Adipocyte (in vitro differentiated cells): Measurements from ENCODE around the gene NPS.

ENCODE experiments used
- DNase-seq: peaks from one replicate; pipeline ENCODE4 v3.0.0-alpha.2; 2015; ENCODE audit warnings: low read depth
- H3K27me3 ChIP-seq: replicated peaks from 2 replicates; pipeline ENCODE4 v1.7.0; 2013; ENCODE audit warnings: mild to moderate bottlenecking, low read length, moderate library complexity; ENCODE audit not compliant: control insufficient read depth, insufficient read depth
- H3K36me3 ChIP-seq: 2 replicates; pipeline ENCODE4 v1.7.0; 2013; ENCODE audit warnings: low read length, mild to moderate bottlenecking, moderate library complexity; ENCODE audit not compliant: control insufficient read depth, insufficient read depth, severe bottlenecking
- H3K4me1 ChIP-seq: 2 replicates; pipeline ENCODE4 v1.7.0; 2013; ENCODE audit warnings: mild to moderate bottlenecking, low read length, moderate library complexity; ENCODE audit not compliant: control insufficient read depth, insufficient read depth
- H3K4me3 ChIP-seq: 2 replicates; pipeline ENCODE4 v1.7.0; 2013; ENCODE audit warnings: mild to moderate bottlenecking, low read length, moderate library complexity
- H3K9ac ChIP-seq: 2 replicates; pipeline ENCODE4 v1.7.0; 2013; ENCODE audit warnings: mild to moderate bottlenecking, low read length, moderate library complexity
- H3K9me3 ChIP-seq: 2 replicates; pipeline ENCODE4 v1.7.0; 2013; ENCODE audit warnings: mild to moderate bottlenecking, low read length, moderate library complexity; ENCODE audit not compliant: control insufficient read depth

Gene NPS, protein sequence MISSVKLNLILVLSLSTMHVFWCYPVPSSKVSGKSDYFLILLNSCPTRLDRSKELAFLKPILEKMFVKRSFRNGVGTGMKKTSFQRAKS

DNA sequence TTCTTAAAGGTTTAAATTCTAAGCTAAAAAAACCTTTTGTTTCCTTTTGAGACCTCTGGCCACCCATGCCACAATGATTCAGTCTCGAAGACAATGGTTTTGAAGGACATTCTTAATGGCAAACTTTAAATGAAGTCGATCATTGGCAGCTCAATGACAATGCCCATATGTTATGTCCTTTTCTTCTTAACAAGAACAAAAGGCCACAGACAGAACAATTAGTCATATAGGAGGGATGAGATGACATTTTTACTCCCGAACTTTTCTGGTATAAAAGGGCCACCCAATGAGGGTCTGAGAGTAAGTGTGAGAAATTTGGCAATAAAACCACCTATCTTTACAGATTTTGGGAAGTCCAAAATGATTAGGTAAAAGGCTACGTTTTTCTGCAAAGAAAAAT is at the start of gene NPS:
TSS of gene NPS (plus strand) at position 301 of the 400 bp plus-strand sequence. CDS start at position 361, 60 bp downstream.
- H3K27me3 ChIP-seq = peaks cover 3% of the 10 kb centered on the region
- no peaks in the 10 kb centered on the region for H3K36me3 ChIP-seq
- no peak within 1 kb of the TSS for H3K9ac ChIP-seq
- no peak for DNase-seq
- H3K4me3 ChIP-seq = no peak within 1 kb of the TSS
- peaks cover 28% of the 10 kb centered on the region for H3K9me3 ChIP-seq
- no peaks in the 10 kb centered on the region for H3K4me1 ChIP-seq

DNA sequence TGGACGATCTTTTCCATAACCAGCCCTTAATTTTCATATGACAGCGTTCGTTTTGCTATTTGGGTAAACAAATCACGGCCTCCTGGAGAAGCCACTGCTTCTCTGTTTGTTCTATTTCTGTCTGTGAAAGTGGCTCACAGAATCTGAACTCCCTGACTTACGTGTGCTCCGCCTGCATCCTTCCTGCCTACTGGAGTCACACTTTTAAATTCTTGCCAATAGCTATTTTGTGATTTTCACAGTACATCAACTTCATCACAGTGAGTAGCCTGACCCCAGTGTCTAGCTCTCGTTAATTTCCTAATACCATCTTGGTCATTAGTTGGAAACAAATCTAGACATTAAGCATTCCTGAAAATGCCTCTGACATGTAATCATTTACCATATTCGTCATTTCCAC is 49.0 kb upstream of the NPS start:
- H3K4me1 ChIP-seq = no peaks in the 10 kb centered on the region
- DNase-seq = no peak
- no peaks in the 10 kb centered on the region for H3K9me3 ChIP-seq
- H3K36me3 ChIP-seq = no peaks in the 10 kb centered on the region
- peaks cover 37% of the 10 kb centered on the region for H3K27me3 ChIP-seq
- no peak overlapping the region for H3K9ac ChIP-seq
- H3K4me3 ChIP-seq = no peak overlapping the region

DNA sequence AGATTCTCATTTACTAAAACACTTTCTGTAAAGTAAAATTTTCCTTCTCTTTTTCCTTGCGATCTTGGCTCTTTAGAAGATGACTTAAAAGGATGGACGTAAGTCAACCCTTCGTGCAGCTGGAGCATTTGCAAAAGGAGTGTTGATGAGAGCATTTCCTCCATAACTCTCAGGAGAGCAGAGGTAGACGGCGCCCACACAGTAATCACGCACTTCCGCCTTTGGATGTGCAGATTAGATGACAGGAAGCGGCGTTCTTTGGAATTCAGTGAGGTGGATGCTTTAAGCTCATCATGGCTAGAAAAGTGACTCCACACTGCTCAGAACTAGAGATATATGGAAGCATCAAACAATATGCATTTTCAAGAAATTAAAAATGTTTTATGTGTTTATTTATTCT is 43.0 kb upstream of the NPS start:
- DNase-seq = no peak
- Histone ChIP-seq H3K27me3 (peaks cover 14% of the 10 kb centered on the region), H3K4me3 (no peak overlapping the region)

DNA sequence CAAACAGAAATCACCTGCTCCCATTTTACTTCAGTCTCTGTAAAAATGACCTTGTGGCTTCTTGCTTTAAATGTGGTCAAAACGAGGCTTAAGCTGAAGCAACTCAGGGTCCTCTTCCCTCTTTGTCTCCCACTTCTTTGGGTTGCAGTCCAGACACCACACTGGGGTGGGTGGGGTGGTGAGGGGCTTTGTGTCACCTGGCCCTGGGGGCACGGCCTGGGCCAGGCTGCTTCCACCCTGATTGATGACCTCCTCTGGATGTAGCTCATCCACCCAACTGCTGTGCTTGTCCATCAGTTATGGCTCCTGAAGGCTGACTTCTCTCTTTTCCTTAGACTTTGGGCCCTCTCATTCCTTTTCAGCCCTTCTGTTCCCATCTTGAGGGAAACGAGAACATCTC is 26.8 kb upstream of the NPS start:
- Histone ChIP-seq H3K9ac (no peak overlapping the region), H3K4me1 (no peaks in the 10 kb centered on the region), H3K27me3 (peaks cover 4% of the 10 kb centered on the region), H3K4me3 (no peak overlapping the region), H3K36me3 (no peaks in the 10 kb centered on the region), H3K9me3 (no peaks in the 10 kb centered on the region)
- DNase-seq = no peak

More for the DNA sequence above, 43.0 kb upstream of the NPS start:
- H3K9me3 ChIP-seq = no peaks in the 10 kb centered on the region
- no peaks in the 10 kb centered on the region for H3K36me3 ChIP-seq
- no peak overlapping the region for H3K9ac ChIP-seq
- no peaks in the 10 kb centered on the region for H3K4me1 ChIP-seq

DNA sequence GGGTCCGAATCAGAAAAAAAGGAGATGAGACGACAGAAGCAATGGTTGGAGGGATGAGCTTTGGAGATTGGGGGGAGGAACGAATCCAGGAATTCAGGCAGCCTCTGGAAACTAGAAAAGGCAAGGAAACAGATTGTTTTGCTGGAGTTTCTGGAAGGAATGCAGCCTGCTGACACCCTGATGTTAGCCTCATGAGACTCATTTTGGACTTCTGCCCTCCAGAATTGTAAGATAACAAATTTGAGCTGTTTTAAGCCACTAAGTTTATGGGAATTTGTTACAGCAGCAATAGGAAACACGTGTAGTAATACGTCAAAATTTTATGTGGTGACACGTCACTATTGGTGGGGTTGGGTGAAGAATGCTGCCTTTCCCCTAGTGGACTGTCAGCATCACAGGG is 25.6 kb upstream of the NPS start:
- DNase-seq = no peak
- H3K9ac ChIP-seq = no peak overlapping the region
- no peaks in the 10 kb centered on the region for H3K36me3 ChIP-seq
- H3K27me3 ChIP-seq = peaks cover 9% of the 10 kb centered on the region
- H3K4me3 ChIP-seq = no peak overlapping the region
- H3K4me1 ChIP-seq = no peaks in the 10 kb centered on the region
- no peaks in the 10 kb centered on the region for H3K9me3 ChIP-seq

DNA sequence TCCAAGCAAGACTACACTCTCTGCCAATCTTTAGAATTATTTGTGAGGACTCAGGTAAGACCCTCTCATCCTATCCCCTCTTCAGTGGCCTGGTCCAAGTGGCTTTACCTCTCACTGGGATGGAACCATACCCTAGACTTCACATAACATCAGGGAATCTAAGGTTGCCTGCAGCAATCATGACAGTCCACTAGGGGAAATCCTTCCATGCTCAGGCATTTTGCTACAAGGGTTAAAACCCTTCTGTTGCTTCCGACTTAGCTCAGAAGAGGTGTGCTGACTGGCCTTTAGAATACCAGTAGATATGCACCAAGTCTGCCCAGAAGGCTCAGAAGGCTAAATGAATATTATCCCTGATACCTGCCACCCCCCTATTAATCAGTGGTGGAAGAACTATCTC is 24.9 kb upstream of the NPS start:
- DNase-seq = no peak
- H3K4me3 ChIP-seq = no peak overlapping the region
- peaks cover 12% of the 10 kb centered on the region for H3K27me3 ChIP-seq

DNA sequence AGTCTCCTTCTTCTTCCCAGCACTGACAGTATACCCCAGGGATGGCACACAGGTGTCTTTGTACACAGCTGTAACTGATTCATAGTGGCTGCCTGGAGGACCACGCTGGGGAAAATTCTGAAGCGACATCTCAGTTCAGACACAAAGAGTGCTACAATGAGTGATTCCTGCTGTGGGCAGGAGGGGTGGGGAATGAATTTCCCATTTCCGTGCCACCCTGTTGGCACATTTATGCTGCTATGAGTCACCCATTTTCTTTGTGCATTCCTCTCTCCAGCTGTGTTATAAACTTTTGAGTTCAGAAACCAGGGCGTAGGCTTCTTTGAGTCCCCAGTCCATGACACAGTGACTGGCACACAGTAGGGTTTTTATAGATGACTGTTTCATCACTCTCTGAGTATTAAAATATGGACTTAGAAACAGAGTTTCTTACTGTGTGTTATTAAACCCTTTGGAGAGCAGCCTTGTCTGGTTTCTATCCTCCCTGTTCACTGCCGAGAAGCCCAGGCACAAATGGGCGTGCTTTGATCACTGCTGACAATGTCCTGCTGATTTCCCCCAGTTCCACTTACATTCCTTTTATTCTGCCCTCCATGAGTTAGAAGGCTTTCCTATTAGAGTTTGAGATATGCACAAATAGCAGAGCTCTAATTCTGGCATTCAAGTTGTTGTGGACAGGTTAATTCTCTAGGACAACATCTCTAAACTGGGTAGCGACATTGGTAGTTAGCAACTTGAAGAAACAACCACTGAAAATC is 24.0 kb upstream of the NPS start:
- no peak for DNase-seq
- H3K4me3 ChIP-seq = no peak overlapping the region

More for the DNA sequence above, 24.9 kb upstream of the NPS start:
- Histone ChIP-seq H3K4me1 (no peaks in the 10 kb centered on the region), H3K9ac (no peak overlapping the region), H3K9me3 (no peaks in the 10 kb centered on the region), H3K36me3 (no peaks in the 10 kb centered on the region)

DNA sequence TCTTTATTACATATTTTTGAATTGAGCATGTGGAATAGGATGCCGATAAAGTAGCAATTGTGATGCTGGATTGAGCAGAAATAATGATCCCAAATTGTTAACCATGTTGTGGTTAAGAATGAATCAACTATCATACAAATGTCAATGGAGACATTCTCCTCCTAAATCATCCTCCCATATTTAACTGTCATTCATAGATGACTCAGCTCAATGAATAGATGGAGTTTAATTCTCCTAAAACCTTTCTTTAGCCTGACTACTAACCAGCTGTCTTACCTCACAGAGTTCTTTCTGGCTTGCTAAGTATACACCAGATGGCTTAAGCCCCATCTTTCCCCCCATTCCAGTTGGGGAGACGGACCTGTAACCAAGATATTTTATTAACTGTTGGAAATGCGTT is 23.4 kb upstream of the NPS start:
- H3K4me3 ChIP-seq = no peak overlapping the region
- no peak overlapping the region for H3K9ac ChIP-seq
- no peaks in the 10 kb centered on the region for H3K36me3 ChIP-seq
- H3K27me3 ChIP-seq = peaks cover 13% of the 10 kb centered on the region
- H3K4me1 ChIP-seq = no peaks in the 10 kb centered on the region
- no peaks in the 10 kb centered on the region for H3K9me3 ChIP-seq
- no peak for DNase-seq

More for the DNA sequence above, 24.0 kb upstream of the NPS start:
- Histone ChIP-seq H3K9me3 (no peaks in the 10 kb centered on the region), H3K27me3 (peaks cover 13% of the 10 kb centered on the region), H3K4me1 (no peaks in the 10 kb centered on the region), H3K36me3 (no peaks in the 10 kb centered on the region), H3K9ac (no peak overlapping the region)

DNA sequence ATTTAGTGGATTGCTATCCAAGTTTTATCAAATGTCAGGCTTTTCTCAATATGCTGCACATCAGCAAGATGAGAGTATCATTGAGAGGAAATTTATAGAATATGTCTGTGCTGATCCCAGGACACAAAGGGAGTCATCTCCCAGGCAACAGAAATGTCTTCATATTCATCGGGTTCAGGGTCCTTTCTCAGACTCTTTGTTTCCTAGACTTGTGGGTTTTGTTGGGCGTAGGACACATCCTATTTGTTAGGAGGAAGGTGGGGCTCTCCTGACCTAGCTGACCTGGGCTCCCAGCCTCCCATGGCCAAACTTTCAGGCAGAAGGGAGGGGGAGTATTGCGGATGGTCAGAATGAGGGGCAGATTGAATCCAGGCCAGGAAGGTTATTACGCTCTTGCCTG is 22.9 kb upstream of the NPS start:
- no peak overlapping the region for H3K4me3 ChIP-seq
- no peaks in the 10 kb centered on the region for H3K4me1 ChIP-seq
- no peak for DNase-seq
- H3K27me3 ChIP-seq = peaks cover 13% of the 10 kb centered on the region
- H3K9ac ChIP-seq = no peak overlapping the region
- no peaks in the 10 kb centered on the region for H3K9me3 ChIP-seq
- no peaks in the 10 kb centered on the region for H3K36me3 ChIP-seq

DNA sequence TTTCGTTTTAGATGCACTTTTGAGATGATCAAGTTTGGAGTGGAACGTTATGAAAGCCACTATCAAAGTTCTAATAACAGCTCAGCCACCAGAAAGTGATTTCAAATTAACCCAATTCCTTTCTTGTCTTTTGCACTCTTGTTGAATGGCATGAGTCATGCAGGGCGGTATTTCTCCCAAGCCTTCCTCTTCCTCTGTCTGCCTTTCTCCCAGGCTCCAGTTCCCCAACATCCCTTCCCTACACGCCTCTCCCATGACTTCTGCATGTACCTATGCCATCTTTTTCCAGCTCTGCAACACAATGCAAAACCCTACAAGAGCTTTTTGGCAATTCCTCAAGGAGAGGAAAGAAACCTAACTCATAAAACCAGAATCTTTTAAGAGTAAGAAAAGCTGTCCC is 21.8 kb upstream of the NPS start:
- no peaks in the 10 kb centered on the region for H3K36me3 ChIP-seq
- DNase-seq = no peak
- H3K4me3 ChIP-seq = no peak overlapping the region

DNA sequence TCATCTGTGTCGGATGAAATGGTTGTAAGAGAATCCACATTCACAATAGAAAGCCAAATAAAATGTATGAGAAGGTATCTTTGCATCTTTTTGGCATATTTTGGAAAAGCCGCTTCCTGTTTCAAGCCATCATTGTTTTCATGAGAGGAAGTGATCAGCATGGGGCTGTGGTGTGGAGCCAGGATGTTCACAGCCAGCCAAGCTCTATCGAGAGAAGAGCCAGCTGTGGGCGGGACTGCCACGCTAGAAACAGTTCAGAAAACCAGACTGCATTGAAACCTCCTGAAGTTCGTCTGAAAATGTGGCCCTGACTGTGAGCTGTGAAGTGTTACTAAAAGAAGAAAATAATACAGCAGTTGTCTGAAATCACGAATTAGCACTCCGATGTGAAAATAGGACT is 21.2 kb upstream of the NPS start:
- H3K4me3 ChIP-seq = no peak overlapping the region

More for the DNA sequence above, 21.8 kb upstream of the NPS start:
- Histone ChIP-seq H3K4me1 (no peaks in the 10 kb centered on the region), H3K9ac (no peak overlapping the region), H3K27me3 (peaks cover 13% of the 10 kb centered on the region), H3K9me3 (no peaks in the 10 kb centered on the region)

DNA sequence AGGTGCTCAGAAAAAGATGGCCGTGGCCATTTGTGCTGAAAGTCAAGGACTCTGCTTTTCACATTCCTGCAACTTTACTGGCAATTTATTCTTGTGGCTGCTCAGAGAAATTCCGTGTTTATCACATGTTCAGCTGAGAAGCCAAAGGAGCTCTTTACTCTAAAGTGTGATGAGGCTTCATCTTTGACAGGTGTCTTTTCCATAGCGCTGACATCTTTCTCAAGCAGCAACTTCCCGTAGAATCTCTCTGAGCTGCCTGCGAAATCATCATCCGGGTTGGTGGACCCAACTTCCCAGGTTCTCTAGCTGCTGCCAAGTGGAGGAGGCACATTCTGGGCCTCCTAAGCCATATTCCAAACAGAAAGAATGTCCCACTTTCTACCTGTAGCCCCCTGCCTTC is 16.9 kb upstream of the NPS start:
- Histone ChIP-seq H3K9me3 (no peaks in the 10 kb centered on the region), H3K36me3 (no peaks in the 10 kb centered on the region), H3K4me3 (no peak overlapping the region), H3K4me1 (no peaks in the 10 kb centered on the region), H3K27me3 (peaks cover 16% of the 10 kb centered on the region), H3K9ac (no peak overlapping the region)
- no peak for DNase-seq

More for the DNA sequence above, 21.2 kb upstream of the NPS start:
- Histone ChIP-seq H3K9ac (no peak overlapping the region), H3K27me3 (peaks cover 12% of the 10 kb centered on the region), H3K9me3 (no peaks in the 10 kb centered on the region), H3K4me1 (no peaks in the 10 kb centered on the region), H3K36me3 (no peaks in the 10 kb centered on the region)
- DNase-seq = no peak
